ENCODE data around the gene ZNF385B. TPM values are rescaled to one million over a fixed set of nuclear protein-coding genes. Genes with fewer than 3 reads are reported as not detected.

Gene ZNF385B
- total and polyA plus RNA-seq, 8 donors = 4.6 to 51.3 (median 6.1) TPM

DNA sequence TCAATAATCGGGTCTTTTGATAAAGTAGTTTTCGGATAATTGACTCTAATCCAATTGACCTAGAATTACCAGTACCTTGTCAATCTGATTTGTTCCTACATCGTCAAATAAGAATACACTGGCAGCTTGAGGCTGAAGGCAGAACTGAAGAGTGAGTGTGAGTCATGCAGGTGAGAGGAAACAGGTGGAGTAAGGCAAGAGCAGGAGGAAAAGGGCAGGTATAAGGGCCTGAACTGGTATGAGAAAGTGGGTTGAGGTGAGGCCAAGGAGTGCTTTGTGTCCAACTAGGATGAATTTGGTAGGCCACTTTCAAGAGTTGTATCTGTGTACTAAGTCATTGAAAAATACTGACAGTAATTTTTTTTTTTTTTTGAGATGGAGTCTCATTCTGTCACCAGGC, 186.0 kb downstream of the ZNF385B start:
- ATAC-seq (peak; percentile 94), DNase-seq (peak in 1 of 4 donors; percentile 36)
- intact Hi-C loops (cut with DNase I) = no loop called here

GRCh38 chr2:179671043-179671981, 190.1 kb downstream of the ZNF385B start:
- DNase-seq (no peak), ATAC-seq (no peak)
- intact Hi-C loops (cut with DNase I) = no loop called here
- H3K4me1 ChIP-seq = no peaks in the 10 kb centered on the region
- no peak overlapping the region for H3K4me3 ChIP-seq
- H3K9me3 ChIP-seq = peaks cover 0 to 2% of the 10 kb centered on the region in 2 donors
- no peak overlapping the region for H3K27ac ChIP-seq
- TF ChIP-seq, protein P1, sequence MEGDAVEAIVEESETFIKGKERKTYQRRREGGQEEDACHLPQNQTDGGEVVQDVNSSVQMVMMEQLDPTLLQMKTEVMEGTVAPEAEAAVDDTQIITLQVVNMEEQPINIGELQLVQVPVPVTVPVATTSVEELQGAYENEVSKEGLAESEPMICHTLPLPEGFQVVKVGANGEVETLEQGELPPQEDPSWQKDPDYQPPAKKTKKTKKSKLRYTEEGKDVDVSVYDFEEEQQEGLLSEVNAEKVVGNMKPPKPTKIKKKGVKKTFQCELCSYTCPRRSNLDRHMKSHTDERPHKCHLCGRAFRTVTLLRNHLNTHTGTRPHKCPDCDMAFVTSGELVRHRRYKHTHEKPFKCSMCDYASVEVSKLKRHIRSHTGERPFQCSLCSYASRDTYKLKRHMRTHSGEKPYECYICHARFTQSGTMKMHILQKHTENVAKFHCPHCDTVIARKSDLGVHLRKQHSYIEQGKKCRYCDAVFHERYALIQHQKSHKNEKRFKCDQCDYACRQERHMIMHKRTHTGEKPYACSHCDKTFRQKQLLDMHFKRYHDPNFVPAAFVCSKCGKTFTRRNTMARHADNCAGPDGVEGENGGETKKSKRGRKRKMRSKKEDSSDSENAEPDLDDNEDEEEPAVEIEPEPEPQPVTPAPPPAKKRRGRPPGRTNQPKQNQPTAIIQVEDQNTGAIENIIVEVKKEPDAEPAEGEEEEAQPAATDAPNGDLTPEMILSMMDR (IDR thresholded peaks at IDR 0.05) = no peak
- no peaks in the 10 kb centered on the region for H3K36me3 ChIP-seq
- no peaks in the 10 kb centered on the region for H3K27me3 ChIP-seq

More for the DNA sequence above, 186.0 kb downstream of the ZNF385B start:
- Histone ChIP-seq H3K27ac (no peak overlapping the region), H3K4me3 (no peak overlapping the region), H3K27me3 (no peaks in the 10 kb centered on the region), H3K9me3 (peaks cover 0 to 2% of the 10 kb centered on the region in 2 donors), H3K36me3 (no peaks in the 10 kb centered on the region), H3K4me1 (no peaks in the 10 kb centered on the region)
- TF ChIP-seq, protein P1 (IDR thresholded peaks at IDR 0.05) = no peak

DNA sequence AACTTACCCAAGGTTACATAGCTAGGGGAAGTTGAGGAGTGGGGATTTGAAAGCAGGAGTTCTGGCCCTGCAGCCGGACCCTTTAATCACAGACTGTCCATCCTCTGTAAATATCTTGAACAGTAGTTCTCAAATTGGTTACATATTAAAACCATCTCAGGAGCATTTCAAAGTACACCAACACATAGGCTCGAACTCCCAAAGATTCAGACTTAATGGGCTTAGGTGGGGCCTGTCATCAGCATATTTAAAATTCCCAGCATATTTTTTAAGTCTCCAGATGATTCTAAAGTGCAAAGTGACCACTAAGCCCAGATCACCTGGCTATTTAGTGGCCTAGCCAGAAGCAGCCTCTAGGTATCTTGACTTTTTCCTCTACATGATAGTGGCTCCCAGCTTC, 192.2 kb downstream of the ZNF385B start:
- DNase-seq = no peak
- H3K9me3 ChIP-seq = peaks cover 0 to 2% of the 10 kb centered on the region in 2 donors
- no peaks in the 10 kb centered on the region for H3K27me3 ChIP-seq
- TF ChIP-seq, protein P1 (IDR thresholded peaks at IDR 0.05) = no peak
- H3K27ac ChIP-seq = no peak overlapping the region
- peak; percentile 41 for ATAC-seq
- H3K4me3 ChIP-seq = no peak overlapping the region
- no peaks in the 10 kb centered on the region for H3K4me1 ChIP-seq
- intact Hi-C loops (cut with DNase I) = no loop called here
- no peaks in the 10 kb centered on the region for H3K36me3 ChIP-seq

- Histone ChIP-seq H3K27ac (no peak overlapping the region), H3K27me3 (no peaks in the 10 kb centered on the region), H3K4me3 (no peak overlapping the region), H3K4me1 (no peaks in the 10 kb centered on the region), H3K9me3 (no peaks in the 10 kb centered on the region), H3K36me3 (no peaks in the 10 kb centered on the region)
- DNase-seq (no peak), ATAC-seq (no peak)
- intact Hi-C loops (cut with DNase I) = no loop called here
- TF ChIP-seq, protein P1 (IDR thresholded peaks at IDR 0.05) = no peak
Observed at GRCh38 chr2:179664972-179665812, 196.2 kb downstream of the ZNF385B start.

DNA sequence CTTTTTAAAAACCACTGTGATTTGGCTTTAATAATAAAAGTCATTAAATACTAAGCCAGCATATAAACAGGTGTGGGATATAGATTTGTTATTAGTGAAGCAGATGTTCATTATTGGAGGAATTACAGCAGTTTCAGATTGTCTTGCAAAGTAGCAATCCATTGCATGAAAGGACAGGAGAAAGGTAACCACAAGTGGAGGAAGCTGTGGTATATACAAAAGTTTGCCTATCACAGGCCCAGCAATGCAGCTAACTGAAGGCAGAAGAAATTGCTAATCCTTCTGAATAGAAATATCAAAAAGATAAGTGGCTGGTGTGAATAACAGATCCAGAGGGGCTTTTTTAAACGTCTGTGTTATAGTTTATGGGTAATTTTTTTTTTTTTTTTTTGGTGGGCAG, 199.4 kb downstream of the ZNF385B start:
- TF ChIP-seq, protein P1 (IDR thresholded peaks at IDR 0.05) = no peak
- intact Hi-C loops (cut with DNase I) = no loop called here

More for the DNA sequence above, 199.4 kb downstream of the ZNF385B start:
- Histone ChIP-seq H3K9me3 (no peaks in the 10 kb centered on the region), H3K4me1 (no peaks in the 10 kb centered on the region), H3K36me3 (no peaks in the 10 kb centered on the region), H3K27ac (no peak overlapping the region), H3K4me3 (no peak overlapping the region), H3K27me3 (no peaks in the 10 kb centered on the region)
- ATAC-seq = no peak
- DNase-seq = no peak
